GM21526 (cell line): ENCODE measurements around the gene CCNI2.

Source experiments
- ATAC-seq: cut with Tn5 transposase; IDR thresholded peaks from one replicate; pipeline ENCODE4 v1.9.1; 2021; ENCODE audit warnings: moderate library complexity; ENCODE audit not compliant: unreplicated experiment, low FRiP score

Gene CCNI2

GRCh38 chr5:132764051-132764450 lies 16.8 kb downstream of the CCNI2 start:
- no peak for ATAC-seq

- ATAC-seq = no peak
Measured at GRCh38 chr5:132764671-132765238, 17.5 kb downstream of the CCNI2 start.

- no peak for ATAC-seq
Measured at GRCh38 chr5:132765311-132766019, 18.2 kb downstream of the CCNI2 start.

DNA sequence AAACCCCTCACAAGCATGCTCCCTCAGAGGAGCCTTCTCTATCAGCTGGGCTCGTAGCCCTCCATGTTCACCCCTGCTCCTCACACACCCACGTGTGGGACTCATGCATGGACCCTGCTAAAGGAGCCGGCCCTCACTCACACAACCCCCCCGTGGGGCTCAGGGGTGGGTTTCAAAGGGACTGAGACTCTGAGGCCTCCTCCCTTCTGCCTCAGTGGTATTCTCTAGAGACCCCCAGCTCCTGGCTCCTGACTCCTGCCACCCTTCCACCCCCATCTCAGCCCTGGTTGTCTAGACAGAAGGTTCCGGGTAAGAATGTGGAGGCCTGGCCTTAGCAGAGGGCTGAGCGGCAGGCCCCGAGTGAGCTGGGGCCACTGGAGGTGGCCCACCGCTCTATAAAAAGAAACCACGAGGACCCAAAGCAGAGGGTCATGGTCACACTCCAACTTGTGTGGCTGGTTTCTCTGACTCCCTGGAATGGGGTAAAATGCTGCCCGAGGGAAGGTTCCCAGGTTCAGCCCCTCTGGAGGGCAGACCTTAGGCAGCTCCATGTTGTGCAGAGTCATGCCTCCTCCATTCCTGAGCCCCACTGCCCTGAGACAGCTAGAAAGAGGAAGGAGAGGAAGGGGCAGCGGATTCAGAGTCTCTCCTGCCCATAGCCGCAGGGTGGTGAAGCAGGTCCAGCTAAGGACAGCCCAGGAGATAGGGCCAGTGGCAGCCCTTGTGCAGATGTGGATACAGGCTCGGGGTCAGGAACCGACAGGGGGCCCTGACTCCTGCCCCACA lies 19.0 kb downstream of the CCNI2 start:
- no peak for ATAC-seq

DNA sequence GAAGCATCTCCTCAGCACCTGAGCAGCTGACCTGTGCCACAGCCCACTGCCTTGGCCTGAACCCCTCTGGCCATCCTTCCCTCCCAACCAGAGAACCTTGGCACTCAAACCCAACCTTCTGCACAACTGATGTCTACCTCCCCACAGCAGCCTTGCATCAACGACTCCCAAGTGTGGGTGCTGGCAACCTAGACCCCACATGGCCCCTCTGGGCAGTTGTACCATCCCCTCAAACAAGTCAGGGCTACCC lies 19.5 kb downstream of the CCNI2 start:
- ATAC-seq = no peak

- no peak for ATAC-seq
Measured at GRCh38 chr5:132767150-132767549, 19.9 kb downstream of the CCNI2 start.

GRCh38 chr5:132768485-132768868 lies 21.3 kb downstream of the CCNI2 start:
- ATAC-seq = no peak

DNA sequence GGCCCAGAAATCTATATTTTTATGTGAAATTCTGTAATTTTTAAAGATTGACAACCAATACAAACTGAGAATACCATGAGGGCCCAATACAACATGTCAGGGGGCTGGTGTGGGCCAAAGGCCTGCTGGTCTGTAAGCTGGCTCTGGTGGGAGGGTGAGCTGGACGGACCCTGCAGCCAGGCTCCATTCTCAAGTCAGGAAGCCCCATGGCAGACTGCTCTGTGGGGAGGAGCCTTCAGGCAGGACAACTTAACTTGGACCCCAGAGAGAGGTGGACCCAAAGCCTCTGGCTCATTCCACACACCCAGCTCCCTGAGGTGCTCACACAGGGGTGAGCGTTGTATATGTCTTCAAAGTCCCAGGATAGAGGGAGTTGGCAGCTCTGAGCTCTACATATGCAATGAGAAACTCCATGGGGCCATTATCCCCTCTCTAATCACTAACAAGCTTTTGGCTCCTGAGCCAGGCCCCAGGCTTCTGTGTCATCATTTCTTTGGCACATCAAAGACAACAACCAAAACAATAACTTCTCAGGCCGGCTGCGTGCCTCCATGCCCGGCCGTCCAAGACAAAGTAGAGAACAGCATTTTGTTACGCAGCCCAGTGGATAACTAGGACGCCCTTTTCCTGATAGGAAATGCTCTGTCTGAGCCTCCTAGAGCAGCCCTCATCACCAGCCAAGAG lies 23.4 kb downstream of the CCNI2 start:
- no peak for ATAC-seq

- no peak for ATAC-seq
Measured at GRCh38 chr5:132771503-132771998, 24.3 kb downstream of the CCNI2 start.

DNA sequence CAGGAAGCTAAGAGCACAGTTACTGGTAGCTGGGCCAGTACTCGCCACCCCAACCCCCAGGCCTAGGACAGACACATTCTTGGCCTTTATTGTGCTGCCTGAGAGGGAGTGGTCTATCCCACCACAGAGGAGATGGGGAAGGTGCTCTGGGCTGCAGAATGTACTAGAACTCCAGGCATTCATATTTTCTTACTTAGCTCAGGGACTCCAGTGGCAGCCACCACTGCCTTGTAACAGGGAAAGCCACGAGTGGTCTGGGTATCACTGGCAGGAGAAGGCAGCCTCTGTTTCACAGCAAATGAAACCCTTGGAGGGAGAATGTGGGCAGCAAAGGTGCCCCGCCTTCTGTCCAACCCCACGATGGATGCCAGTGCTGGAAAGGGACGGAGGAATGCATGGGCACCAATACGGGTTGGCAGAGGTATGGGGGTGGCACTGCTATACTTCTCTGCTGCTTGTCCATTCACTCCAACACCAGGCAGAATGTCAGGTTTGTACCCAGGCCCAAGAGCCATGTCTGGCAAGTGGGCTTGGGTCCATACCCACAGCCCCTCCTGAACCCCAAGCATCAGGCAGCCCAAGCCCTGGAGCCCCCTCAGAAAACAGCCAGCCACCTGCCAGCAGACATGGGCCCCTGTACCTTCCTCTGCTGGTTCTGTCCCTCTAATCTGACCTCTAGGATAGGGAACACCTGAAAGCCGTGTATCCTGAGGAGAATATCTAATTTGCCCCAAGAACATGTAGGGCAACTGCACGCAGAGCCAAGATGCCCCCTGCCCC lies 25.3 kb downstream of the CCNI2 start:
- no peak for ATAC-seq

- ATAC-seq = no peak
Measured at GRCh38 chr5:132773114-132773513, 25.9 kb downstream of the CCNI2 start.

- ATAC-seq = no peak
Measured at GRCh38 chr5:132773601-132774355, 26.6 kb downstream of the CCNI2 start.

GRCh38 chr5:132774406-132774805 lies 27.2 kb downstream of the CCNI2 start:
- no peak for ATAC-seq

- no peak for ATAC-seq
Measured at GRCh38 chr5:132774896-132775295, 27.7 kb downstream of the CCNI2 start.

GRCh38 chr5:132775476-132775961 lies 28.3 kb downstream of the CCNI2 start:
- no peak for ATAC-seq

GRCh38 chr5:132776131-132776937 lies 29.1 kb downstream of the CCNI2 start:
- no peak for ATAC-seq

DNA sequence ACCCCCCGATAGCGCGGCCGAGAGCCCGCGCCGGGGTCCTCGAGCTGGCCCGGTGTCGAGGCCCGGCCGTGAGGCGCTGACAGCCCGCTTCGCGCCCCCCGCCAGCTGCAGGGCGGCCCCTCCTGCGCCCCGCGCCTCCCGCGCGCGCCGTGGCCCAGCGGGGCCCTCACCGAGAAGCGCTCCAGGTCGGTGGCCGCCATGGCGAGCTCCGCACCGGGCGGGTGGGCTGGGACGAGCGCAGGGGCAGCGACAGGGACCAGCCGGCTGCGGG lies 29.6 kb downstream of the CCNI2 start:
- no peak for ATAC-seq

DNA sequence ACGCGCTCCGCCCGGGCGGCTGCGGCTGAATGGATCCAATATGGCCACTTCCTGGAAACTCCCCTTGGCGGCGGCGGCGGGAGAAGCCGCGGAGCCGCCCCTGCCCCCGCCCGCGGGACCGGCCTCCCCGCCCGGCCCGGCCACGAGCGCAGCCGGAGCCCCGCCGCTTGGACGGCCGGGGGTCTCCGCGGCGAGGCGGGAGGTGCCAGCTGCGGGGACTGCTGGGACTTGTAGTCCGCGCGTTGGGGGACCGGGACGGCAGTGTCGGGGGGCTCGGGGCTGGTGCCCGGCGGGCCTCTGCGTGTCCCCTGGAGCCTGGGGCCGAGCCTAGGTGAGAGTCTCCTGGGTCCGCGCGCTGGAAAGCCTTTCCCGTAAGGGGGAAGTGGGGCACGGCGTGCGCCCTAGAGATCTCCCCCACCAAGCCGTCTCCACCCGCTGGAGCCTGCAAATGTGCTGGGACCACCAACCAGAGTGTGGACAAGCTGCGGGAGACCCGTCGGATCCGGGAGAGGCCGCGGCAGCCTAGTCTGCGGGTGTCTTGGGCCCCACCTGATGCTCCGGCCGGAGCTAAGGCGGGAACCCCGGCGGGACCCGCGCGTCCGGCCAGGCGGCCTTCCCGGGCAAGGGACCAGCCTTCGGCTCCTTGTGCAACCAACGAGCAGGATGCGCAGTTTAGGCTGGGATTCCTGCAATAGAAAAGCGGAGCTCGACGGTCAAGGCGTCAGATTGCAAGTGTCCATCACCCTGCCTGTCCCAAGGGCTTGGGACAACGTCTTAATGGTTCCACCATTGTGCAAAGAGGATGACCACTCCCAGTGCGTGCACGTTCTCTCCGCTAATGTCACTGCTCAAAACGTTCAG lies 30.2 kb downstream of the CCNI2 start, which contains the start of gene SEPTIN8:
TSS of gene SEPTIN8 (minus strand) at position 31 of the 861 bp plus-strand sequence. CDS start 102 bp downstream, outside the sequence.
- no peak for ATAC-seq
